Gastroesophageal sphincter (tissue), 4 donors: ENCODE measurements around the gene GSTM1. TPM values are rescaled to one million over a fixed set of nuclear protein-coding genes. Genes with fewer than 3 reads are reported as not detected.

Experiments used
- ATAC-seq: fragments of 150-250 bp; one replicate; pipeline ENCODE4 v1.9.1; 2016; ENCODE audit warnings: mild to moderate bottlenecking, moderate library complexity
- H3K27ac ChIP-seq, 4 donors: fragments of 200-600 bp; sonication (generic) in 3 of 4; 1 replicate in 3 of 4; 2 replicates in 1 of 4; pipeline ENCODE4 v1.5.1; 2016 to 2019
- H3K27me3 ChIP-seq: fragments of 200-600 bp; sonication (generic); one replicate; pipeline ENCODE4 v1.5.1; 2019
- H3K36me3 ChIP-seq, 2 donors: fragments of 200-600 bp; sonication (generic); one replicate each; pipeline ENCODE4 v1.5.1; 2019; ENCODE audit warnings: control low read depth in 1 of 2
- H3K4me1 ChIP-seq, 3 donors: fragments of 200-600 bp; sonication (generic); 1 replicate in 2 of 3; 2 replicates in 1 of 3; pipeline ENCODE4 v1.5.1; 2016 to 2019; ENCODE audit warnings: control low read depth in 2 of 3
- H3K4me3 ChIP-seq, 2 donors: fragments of 200-600 bp; sonication (generic); one replicate each; pipeline ENCODE4 v1.5.1; 2019; ENCODE audit warnings: mild to moderate bottlenecking in 1 of 2, moderate library complexity in 1 of 2
- H3K9me3 ChIP-seq, 3 donors: fragments of 200-600 bp; sonication (generic); one replicate each; pipeline ENCODE4 v1.5.1; 2017 to 2019; ENCODE audit warnings: control low read depth in 2 of 3
- EP300 ChIP-seq: sonication (generic); formaldehyde crosslinking; IDR thresholded peaks from one replicate; pipeline ENCODE4 v1.6.1; 2017; ENCODE audit warnings: antibody characterized with exemption, mild to moderate bottlenecking
- POLR2A ChIP-seq, 2 donors: fragments of 450-650 bp; IDR thresholded peaks; one replicate each; pipeline ENCODE4 v1.6.1; 2017; ENCODE audit warnings: antibody characterized with exemption in 2 of 2, mild to moderate bottlenecking in 2 of 2, moderate library complexity in 1 of 2
- POLR2AphosphoS5 ChIP-seq: sonication (generic); formaldehyde crosslinking; IDR thresholded peaks from one replicate; pipeline ENCODE4 v1.6.1; 2017; ENCODE audit warnings: antibody characterized with exemption
- WGBS, 2 donors: methylation state at CpG; one replicate each; pipeline ENCODE4 v1.1.5; 2018; ENCODE audit warnings: low coverage in 1 of 2; 5-methylcytosine and 5-hydroxymethylcytosine counted together
- total RNA-seq, 4 donors: library from RNA; depleted of rRNA; stranded (reverse); fragments of >200 nt; gene quantifications; one replicate each; pipeline ENCODE4 v1.1.0, GENCODE V29; 2016
- TF ChIP-seq, protein P1 (sequence below), 4 experiments: fragments of 200-600 bp in 2 of 4; fragments of 450-650 bp in 2 of 4; sonication (generic) in 1 of 4; IDR thresholded peaks; one replicate each; pipeline ENCODE4 v1.5.1; 2017 to 2019; ENCODE audit warnings: antibody characterized with exemption in 4 of 4, mild to moderate bottlenecking in 2 of 4, moderate library complexity in 2 of 4

Gene GSTM1
- total RNA-seq, 4 donors from 2014 or later: 33.1 TPM; not detected in 3

DNA sequence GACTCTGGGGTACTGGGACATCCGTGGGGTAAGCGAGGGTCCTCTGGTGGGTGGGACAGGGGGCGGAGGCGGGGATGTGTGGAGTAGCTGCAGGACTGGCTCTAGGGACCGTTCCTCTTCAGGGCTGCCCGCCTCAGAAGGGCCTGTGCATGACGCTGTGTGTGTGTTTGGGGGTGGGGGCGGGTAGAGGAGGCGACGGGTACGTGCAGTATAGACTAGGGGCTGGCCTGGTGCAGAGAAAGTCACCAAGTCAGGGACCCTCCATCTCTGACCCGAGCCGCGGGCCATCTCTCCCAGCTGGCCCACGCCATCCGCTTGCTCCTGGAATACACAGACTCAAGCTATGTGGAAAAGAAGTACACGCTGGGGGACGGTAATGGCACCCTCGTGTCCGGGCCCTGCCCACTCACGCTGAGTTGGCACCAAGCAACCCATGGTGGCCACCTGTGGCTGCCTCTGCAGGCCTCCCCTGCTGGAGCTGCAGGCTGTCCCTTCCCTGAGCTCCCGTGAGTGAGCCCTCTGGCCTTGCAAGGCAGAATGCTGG is 24.8 kb downstream of the GSTM1 start:
- ATAC-seq: peak; percentile 30
- H3K9me3 ChIP-seq: peaks cover 0 to 8% (median 0%) of the 10 kb centered on the region in 3 donors
- no peaks in the 10 kb centered on the region for H3K36me3 ChIP-seq
- TF ChIP-seq, protein P1, sequence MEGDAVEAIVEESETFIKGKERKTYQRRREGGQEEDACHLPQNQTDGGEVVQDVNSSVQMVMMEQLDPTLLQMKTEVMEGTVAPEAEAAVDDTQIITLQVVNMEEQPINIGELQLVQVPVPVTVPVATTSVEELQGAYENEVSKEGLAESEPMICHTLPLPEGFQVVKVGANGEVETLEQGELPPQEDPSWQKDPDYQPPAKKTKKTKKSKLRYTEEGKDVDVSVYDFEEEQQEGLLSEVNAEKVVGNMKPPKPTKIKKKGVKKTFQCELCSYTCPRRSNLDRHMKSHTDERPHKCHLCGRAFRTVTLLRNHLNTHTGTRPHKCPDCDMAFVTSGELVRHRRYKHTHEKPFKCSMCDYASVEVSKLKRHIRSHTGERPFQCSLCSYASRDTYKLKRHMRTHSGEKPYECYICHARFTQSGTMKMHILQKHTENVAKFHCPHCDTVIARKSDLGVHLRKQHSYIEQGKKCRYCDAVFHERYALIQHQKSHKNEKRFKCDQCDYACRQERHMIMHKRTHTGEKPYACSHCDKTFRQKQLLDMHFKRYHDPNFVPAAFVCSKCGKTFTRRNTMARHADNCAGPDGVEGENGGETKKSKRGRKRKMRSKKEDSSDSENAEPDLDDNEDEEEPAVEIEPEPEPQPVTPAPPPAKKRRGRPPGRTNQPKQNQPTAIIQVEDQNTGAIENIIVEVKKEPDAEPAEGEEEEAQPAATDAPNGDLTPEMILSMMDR (IDR thresholded peaks at IDR 0.05): no peak
- TF ChIP-seq EP300: no peak
- TF ChIP-seq POLR2A (IDR thresholded peaks at IDR 0.05): no peak
- no peak for TF ChIP-seq POLR2AphosphoS5
- no peaks in the 10 kb centered on the region for H3K27me3 ChIP-seq
- 20% methylated on average over 2 of the region's 22 CpGs; no CpG with 5 or more reads in 1 of the 2 donors for WGBS, 2 donors
- H3K4me1 ChIP-seq: peaks cover 0 to 5% (median 0%) of the 10 kb centered on the region in 3 donors
- peak overlapping the region in 1 of 4 donors; percentile 49 for H3K27ac ChIP-seq
- H3K4me3 ChIP-seq: peak overlapping the region in 1 of 2 donors; percentile 49

DNA sequence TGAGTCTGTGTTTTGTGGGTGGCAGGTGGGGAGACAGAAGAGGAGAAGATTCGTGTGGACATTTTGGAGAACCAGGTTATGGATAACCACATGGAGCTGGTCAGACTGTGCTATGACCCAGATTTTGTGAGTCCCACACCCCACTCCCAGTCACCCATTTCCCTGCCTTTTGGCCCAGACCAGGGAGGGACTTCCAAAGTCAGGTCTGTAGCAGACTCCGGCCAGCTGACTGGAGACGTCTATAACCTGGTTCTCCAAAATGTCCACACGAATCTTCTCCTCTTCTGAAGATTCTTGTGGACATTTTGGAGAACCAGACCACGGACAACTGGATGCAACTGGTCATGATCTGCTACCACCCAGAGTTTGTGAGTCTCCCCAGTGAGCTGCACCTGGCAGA is 26.0 kb downstream of the GSTM1 start:
- 76 to 83% methylated on average over 1 to 2 of the region's 5 CpGs for WGBS, 2 donors
- ATAC-seq: no peak

DNA sequence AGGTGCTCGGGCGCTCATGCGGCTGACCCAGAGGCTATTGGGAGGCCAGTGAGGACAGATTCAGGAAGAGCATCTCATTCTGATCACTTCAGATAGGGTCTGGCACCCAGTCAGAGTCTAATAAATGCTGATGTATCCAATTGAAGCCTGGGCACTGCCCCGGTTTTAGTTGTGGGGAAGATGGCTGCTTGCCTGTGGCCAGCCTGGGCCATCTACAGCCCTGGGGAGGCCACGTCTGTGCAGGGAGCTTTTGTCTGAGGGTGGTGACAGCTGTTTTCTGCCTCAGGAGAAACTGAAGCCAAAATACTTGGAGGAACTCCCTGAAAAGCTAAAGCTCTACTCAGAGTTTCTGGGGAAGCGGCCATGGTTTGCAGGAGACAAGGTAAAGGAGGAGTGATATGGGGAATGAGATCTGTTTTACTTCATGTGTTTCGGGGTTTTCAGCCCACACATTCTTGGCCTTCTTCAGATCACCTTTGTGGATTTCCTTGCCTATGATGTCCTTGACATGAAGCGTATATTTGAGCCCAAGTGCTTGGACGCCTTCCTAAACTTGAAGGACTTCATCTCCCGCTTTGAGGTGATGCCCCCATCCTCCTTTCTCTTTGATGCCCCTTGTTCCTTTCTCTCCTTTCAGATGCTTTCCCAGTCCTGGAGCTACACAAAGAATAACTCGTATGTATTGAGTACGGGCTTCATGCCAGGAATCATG is 27.2 kb downstream of the GSTM1 start:
- Histone ChIP-seq H3K4me1 (peaks cover 0 to 5% (median 0%) of the 10 kb centered on the region in 3 donors), H3K36me3 (no peaks in the 10 kb centered on the region), H3K27me3 (no peaks in the 10 kb centered on the region), H3K27ac (no peak overlapping the region), H3K9me3 (no peaks in the 10 kb centered on the region), H3K4me3 (no peak overlapping the region)
- 58 to 72% methylated on average over 6 to 10 of the region's 12 CpGs for WGBS, 2 donors
- ATAC-seq: no peak
- TF ChIP-seq, protein P1 (IDR thresholded peaks at IDR 0.05): no peak
- no peak for TF ChIP-seq POLR2AphosphoS5
- TF ChIP-seq POLR2A (IDR thresholded peaks at IDR 0.05): no peak
- TF ChIP-seq EP300: no peak

More for the DNA sequence above, 26.0 kb downstream of the GSTM1 start:
- Histone ChIP-seq H3K27ac (no peak overlapping the region), H3K4me1 (peaks cover 0 to 5% (median 0%) of the 10 kb centered on the region in 3 donors), H3K4me3 (no peak overlapping the region), H3K27me3 (no peaks in the 10 kb centered on the region), H3K9me3 (peaks cover 0 to 7% (median 0%) of the 10 kb centered on the region in 3 donors), H3K36me3 (no peaks in the 10 kb centered on the region)
- TF ChIP-seq EP300 (no peak), POLR2AphosphoS5 (no peak)

DNA sequence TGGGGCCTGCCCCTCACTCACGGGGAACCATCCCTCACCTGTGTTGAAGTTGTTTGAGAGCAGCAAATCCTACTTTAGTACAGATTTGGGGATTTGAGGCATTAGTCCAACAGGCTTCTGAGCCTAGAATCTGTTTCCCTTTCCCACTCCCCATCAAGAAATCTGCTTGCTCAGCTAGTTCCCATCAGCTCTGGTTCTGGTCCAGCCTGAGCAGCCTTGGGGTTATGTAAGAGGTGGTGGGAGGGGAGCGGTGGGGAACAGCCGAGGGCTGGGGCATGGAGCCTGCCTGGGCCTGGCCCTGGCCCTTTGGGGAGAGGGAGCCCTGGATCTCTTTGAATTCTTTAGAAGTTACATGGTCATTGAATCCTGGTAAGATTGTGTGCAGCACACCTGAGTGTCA is 28.5 kb downstream of the GSTM1 start:
- no peak for ATAC-seq
- 89% methylated on average over 1 of the region's 3 CpGs; no CpG with 5 or more reads in 1 of the 2 donors for WGBS, 2 donors
- Histone ChIP-seq H3K4me1 (peaks cover 0 to 5% (median 0%) of the 10 kb centered on the region in 3 donors), H3K9me3 (no peaks in the 10 kb centered on the region), H3K27ac (no peak overlapping the region), H3K36me3 (no peaks in the 10 kb centered on the region), H3K27me3 (no peaks in the 10 kb centered on the region), H3K4me3 (no peak overlapping the region)
- TF ChIP-seq, protein P1 (IDR thresholded peaks at IDR 0.05): no peak
- TF ChIP-seq EP300 (no peak), POLR2AphosphoS5 (no peak), POLR2A (IDR thresholded peaks at IDR 0.05) (no peak)

DNA sequence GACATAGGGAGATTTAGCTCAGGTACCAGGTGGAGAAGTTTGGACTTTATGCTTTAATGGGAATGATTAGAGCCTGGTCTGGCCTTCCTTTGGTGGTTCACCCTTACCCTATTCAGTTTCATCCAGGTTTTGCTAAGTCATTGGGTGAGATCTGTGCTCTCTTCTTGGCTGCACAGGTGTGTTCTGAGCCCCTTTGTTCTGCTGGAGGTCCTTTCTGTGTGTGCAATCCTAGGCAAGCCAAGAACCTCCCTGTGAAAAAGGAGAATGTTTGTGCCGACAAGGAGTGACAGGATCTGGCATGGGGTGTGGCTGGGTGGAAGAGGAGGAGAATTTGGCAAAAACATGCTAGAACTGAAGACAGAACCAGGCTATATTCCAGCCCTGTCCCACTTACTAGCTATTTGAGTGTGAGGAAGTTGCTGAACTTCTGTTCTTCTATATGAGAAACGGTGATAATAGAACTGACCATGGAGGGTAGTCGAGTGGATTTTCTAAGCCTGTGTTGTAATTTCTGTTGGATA is 29.0 kb downstream of the GSTM1 start:
- ATAC-seq: peak; percentile 43
- Histone ChIP-seq H3K9me3 (no peaks in the 10 kb centered on the region), H3K4me3 (no peak overlapping the region), H3K27ac (peak overlapping the region in 1 of 4 donors; percentile 8), H3K27me3 (no peaks in the 10 kb centered on the region), H3K4me1 (peaks cover 0 to 5% (median 0%) of the 10 kb centered on the region in 3 donors), H3K36me3 (no peaks in the 10 kb centered on the region)
- 60% methylated on average over 3 of the region's 3 CpGs; no CpG with 5 or more reads in 1 of the 2 donors for WGBS, 2 donors
- TF ChIP-seq POLR2A (IDR thresholded peaks at IDR 0.05) (no peak), EP300 (no peak), POLR2AphosphoS5 (no peak)
- TF ChIP-seq, protein P1 (IDR thresholded peaks at IDR 0.05): no peak
